ENCODE measurements around the gene CLUH.

GRCh38 chr17:2705263-2705662 is 6.3 kb downstream of the CLUH start:
- TF ChIP-seq GABPA (IDR thresholded peaks at IDR 0.05; ENCODE audit: low read depth) (no peak), YY1 (IDR thresholded peaks at IDR 0.05; ENCODE audit: low read depth) (no peak), PBX3 (IDR thresholded peaks at IDR 0.05) (no peak), EP300 (IDR thresholded peaks at IDR 0.05; ENCODE audit: borderline replicate concordance in 1 of 2, low read depth in 1 of 2, low read length in 1 of 2) (no peak), CTCF (IDR thresholded peaks at IDR 0.05) (no peak), RFX5 (IDR thresholded peaks at IDR 0.05; ENCODE audit: low read length) (no peak), POLR2AphosphoS5 (IDR thresholded peaks at IDR 0.05; ENCODE audit: low read depth, low read length) (no peak), RXRA (IDR thresholded peaks at IDR 0.05; ENCODE audit: borderline replicate concordance, low read depth) (no peak), TCF12 (IDR thresholded peaks at IDR 0.05) (no peak), TAF1 (IDR thresholded peaks at IDR 0.05; ENCODE audit: borderline replicate concordance, low read depth, low read length) (no peak), FOXM1 (IDR thresholded peaks at IDR 0.05; ENCODE audit: low read depth) (no peak), MXI1 (IDR thresholded peaks at IDR 0.05; ENCODE audit: low read depth, low read length) (no peak), FOXJ3 (CRISPR knock-in tag; IDR thresholded peaks at IDR 0.05) (no peak), RAD21 (IDR thresholded peaks at IDR 0.05; ENCODE audit: low read length) (no peak)

Measured in SK-N-SH (cell line).